Stimulated activated CD8-positive, alpha-beta memory T cell treated with anti-CD3 and anti-CD28 coated beads, Interleukin-2, amount 100 ng/mL, for 1 hour (primary cell): ENCODE measurements around the gene WBP2.

Source experiments
- DNase-seq, 2 donors: peaks; one replicate each; pipeline ENCODE4 v3.0.0-alpha.2; 2020; ENCODE audit warnings: low read depth in 2 of 2

Gene WBP2

DNA sequence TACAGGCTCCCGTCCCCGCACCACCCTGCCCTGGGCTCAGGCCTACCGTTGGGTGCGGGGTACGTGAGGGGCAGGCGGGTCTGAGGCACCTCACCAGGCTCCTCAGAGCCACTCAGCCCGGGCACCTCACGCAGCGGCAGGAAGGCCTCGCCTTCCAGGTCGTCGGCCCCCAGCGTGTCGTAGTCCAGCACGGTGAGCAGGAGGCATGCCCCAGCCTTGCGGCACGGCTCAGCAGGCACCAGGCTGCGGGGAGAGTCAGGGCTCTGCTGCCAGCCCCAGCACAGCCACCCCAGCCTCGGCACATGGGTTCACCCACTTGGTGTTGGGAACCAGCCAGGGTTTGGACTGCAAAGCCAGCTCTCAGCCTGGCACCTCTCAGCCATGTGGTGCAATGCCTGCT is 26.4 kb downstream of the WBP2 start:
- no peak for DNase-seq

DNA sequence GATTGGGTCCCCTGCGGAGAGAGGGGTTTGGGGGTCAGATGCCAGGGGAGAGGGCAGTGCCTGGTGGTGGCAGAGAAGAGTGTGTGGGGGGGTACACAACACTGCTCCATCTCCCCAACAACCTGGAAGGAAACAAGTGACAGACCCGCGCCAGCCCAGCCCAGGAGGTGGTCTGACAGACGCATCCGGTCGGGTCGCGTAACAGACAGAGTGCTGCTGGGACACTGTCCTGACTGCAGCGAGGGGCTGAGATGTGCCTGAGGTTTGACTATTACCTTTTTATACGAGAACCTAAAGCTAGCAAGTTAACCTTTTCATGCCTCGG is 27.1 kb downstream of the WBP2 start:
- no peak for DNase-seq

DNA sequence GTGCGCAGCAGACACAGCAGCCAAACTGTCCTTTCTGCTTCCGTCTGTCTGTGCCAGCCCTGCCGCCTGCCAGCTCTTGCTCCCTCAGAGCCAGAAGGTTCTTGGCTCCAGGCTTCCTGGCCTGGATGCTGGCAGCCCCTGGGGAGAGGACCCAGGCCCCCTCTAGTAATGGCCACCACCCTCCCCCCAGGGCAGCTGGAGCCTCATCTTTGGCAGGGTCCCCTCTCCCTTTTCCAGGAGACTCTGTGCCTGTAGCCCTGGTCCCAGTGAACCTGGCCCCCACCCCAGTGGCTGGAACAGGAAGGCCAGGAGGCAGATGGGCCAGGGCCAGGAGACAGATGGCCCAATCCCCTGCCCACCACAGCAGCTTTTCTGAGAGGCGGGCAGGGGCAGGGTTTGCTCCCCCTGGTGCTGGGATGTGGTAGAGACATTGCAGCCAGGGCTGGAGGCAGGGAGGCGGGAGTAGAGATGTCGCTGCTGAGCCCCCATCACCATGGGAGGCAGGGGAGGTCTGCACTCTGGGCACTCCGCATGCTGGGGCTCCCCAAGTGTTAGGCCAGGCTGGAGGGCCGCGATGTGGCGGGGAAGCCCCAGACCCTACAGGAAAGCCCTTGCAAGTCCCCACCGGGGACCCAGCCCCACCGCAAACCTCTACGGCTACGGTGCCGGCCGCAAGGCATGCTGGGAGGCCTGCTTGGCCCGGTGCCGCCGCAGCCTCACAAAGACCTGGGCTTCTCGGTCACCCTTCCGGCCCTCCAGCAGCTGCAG is 27.6 kb downstream of the WBP2 start:
- DNase-seq: peak in 1 of 2 donors; percentile 40

DNA sequence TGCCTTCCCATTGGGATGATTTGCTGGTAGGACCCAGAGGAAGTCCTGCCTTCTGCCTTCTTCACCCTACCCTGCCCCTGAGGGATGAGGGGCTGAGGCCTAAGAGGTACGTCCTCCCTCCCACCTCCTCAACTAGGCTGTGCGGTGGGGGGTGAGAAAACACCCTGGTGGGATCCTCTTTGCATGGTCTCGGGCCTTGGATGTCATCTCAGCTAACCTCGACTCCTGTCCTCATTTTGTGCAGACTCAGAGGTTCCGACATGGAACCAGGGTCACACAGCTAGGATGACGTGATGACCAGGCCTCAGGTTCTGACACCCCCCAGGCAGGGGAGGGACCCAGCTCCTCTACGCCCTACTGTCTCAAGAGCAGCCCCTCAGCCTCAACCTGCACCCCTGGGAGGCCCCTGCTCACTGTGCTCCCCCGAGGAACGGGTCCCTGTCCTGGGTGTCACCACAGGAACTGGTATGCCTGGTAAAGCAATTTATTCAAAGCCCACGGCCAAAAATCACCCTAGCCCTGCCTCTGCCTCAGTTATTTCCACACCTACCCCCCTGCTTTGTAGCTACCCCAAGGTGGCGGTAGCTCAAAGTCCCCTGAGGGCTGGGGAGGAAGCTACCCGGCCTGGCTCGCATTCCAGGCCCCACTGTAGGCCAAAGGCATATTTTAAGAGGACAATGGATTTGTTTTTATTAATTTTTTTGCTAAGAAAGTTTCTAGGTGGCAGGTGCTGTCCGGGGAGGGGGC is 28.4 kb downstream of the WBP2 start:
- no peak for DNase-seq

DNA sequence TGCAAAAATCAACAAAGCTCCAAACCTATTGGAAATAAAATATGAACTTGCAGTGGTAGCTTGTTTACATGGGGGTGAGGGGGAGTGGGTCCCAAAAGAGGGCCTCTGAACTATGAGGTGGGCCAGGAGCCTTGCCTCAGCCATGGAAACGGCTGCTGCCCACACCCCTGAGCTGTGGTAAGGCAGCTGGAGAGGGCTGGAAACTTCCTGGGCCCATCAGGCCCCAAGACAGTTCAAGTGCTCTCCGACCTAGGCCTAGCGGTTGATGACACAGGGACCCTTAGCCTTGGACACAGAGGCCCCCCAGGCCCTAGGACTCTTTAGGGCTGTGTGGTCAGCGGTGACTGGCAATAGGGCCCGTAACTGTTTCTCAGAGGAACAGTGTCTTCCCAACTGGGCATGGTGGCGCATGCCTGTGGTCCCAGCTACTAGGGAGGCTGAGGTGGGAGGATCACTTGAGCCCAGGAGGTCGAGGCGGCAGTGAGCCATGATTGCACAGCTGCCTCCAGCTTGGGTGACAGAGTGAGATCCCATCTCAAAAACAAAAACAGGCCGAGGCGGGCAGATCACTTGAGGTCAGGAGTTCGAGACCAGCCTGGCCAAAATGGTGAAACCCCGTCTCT is 29.3 kb downstream of the WBP2 start:
- DNase-seq: no peak

DNA sequence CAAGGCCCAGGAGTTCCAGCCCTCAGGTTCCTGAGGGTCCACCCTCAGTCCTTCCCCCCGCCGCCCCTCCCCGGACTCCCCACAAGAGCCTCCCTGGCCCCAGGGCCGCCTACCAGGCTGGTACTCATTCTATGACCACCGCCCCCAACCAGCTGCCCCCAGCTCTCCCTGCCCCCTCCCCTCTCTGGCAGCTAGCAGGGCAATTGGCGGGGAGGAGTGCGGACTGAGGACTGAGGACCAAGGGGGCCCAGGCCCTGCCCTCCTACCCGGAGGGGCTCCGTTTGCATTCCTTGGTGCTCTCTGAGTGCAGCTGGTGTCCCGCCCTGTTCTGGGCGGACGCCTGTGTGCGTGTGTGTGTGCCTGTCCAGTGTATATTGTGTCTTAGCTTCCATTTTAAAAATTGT is 30.0 kb downstream of the WBP2 start:
- no peak for DNase-seq

DNA sequence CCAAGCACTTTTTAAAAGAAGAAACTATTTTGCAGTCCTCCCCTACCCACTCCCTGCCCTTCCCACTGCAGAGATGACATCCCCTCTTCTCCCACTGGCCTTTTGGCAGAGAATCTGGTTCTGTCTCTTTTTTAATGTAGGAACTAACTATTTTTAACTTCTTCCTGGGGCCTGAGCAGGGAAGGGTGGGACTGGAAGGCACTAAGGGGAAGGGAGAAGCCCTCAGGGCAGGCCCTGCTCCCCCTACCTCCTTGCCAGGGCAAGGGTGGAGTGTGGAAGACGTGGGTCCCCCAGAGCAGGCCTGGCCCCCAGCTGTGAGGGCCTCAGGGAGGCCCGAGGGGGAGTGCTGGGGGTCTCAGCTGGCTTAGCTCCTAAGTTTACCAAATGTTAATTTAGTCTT is 30.5 kb downstream of the WBP2 start:
- DNase-seq: no peak

DNA sequence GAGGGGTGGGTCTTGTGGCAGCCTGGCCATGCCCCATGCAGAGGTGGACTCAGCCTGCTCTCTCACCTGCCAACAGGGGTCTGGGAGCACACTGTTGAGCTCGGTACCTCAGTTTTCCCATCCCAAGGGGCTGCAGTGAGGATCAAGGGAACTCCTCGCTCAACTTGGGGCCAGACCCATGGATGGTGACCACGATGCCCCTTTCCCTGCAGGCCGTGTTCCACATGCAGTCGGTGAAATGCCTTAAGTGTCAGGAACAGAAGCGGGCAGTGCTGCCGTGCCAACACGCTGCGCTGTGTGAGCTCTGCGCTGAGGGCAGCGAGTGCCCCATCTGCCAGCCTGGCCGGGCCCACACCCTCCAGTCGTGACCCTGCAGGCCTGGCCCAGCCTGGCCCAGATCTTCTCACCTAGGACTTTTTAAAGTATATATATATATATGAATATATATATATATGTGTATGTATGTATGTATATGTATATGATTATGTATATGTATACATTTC is 31.0 kb downstream of the WBP2 start:
- no peak for DNase-seq

DNA sequence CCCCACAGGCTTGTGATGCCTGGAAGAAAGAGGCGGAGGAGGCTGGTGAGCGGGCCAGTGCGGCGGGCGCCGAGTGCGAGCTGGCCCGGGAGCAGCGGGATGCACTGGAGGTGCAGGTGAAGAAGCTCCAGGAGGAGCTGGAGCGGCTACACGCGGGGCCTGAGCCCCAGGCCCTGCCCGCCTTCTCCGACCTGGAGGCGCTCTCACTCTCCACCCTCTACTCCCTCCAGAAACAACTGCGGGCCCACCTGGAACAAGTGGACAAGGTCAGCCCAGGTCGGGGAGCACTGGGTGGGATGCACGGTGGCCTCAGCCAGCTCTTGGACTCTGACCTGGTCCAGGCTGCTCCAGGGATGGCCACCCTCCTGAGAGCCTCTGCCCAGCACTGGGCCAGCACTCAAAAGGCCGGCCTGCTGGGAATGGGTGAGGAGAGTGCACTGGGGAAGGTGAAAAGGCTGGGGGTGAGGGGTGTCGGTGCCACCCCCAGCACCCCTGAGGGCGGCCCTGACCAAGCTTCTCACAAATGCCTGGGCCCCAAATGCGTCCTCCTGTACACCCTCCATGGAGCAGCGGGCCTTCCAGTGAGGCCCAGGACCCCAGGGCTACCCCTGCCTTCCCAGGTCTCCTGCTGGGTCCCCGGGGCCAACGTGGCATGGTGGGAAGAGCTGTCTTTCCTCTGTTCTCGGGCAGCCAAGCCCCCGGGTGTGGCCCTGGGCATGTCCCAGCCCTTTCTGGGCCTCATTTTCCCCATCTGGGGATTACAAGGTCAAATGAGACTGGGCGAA is 31.7 kb downstream of the WBP2 start:
- DNase-seq: no peak

DNA sequence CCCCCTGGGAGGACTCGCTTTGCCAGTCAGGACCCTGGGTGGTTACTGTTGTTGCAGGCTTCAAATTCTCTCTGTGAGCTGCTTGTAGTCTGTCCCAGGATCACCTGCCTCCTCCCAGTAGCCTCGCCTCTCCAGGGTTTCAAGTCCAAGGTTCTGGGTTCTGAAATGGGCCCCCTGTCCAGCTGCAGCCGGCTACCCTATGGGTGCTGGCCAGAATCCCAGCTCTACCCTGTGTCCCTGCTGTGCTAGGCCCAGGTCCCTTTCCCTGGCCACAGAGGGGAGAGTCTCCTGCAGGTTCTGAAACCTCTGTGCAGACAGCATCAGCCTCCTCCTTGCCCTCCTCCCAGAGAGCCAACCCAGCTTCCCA is 32.4 kb downstream of the WBP2 start:
- no peak for DNase-seq

DNA sequence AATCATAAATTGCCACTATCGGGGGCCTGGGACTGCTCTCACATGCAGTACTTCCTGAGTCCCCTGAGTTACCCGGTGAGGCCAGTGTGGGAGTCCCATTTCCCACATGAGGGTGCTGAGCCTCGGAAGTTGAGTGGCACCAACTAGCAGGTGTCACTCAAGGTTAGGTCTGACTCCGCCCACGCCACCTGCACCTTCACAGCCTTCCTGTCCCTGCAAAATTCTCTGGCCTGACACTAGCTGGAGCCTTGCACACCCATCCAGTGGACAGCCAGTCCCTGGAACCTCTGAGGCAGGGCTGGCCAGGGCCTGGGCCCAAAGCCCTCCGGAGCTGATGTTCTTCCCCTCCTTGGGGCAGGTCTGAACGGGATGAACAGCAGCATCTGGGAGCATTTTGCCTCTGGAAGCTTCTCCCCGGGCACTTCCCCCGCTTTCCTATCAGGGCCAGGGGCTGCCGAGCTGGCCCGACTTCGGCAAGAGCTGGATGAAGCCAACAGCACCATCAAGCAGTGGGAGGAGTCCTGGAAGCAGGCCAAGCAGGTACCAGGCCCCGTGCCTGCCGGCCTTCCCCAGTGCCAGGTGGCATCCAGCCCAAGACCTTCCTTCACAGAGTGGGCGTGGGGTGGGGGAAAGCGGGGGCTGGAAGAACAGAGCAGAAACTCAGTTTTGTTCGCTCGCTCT is 32.9 kb downstream of the WBP2 start:
- no peak for DNase-seq

DNA sequence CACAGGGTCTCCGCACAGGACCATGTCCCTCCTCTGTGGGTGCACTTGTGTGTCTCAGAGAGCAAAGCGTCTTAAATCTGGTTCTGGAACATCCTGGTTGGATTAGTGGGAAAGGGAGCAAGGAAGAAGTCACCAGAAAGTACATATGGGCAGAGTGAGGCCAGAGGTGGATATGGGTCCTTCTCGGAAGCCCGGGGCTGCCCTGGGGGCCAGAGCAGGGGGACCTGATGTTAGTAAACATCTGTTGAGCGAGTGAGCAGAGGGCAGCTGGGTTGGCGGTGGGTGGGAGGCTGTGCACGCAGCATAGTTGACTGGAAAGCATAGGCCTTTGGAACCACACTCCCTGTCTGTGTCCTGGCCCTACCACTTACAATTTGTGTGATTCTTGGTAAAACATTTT is 33.6 kb downstream of the WBP2 start:
- DNase-seq: no peak

DNA sequence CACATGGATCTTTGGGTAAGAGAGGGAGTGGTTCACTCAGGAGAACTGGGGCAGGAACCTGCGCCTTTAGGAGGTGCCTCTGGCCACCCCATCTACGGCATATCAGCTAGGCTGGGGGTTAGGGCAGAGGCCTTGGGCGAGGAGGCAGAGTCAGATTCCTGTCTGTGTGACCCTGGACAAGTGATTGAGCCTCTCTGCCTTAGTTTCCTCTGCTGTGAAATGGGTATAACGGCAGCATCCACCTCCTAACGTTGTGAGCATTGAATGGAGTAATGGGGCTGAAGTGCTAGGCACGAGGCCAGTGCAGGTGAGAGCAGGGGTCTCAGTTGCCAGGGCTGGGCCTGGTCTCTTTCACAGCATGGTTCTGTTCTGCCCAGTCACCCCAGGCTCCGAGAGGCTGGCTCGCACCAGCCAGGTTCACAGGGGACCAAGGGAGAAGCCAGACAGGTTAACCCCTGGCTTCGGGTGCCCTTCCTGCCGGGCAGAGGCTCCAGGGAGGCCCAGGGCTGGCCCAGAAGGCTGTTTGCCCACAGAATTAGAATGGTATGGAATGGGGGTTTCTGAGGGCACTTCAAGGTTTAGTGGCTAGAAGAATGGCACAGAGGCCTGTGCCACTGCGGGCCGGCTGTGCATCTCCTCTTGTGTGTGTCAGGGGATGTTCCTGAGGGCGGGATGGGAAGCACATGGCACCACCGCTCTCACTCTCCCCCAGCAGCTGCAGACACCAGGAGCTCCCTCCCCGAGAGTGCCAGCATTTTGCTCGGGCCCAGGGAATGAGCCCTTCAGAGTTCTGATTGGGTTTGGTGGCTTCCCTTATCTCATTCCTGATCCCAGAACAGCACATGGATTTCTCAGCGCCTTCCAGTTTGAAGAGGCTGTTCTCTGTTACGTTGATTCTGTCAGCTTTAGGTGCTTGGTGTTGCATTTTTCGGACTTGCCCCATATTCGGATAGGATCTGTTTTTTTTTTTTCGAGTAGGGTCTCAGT is 34.7 kb downstream of the WBP2 start:
- DNase-seq: no peak

DNA sequence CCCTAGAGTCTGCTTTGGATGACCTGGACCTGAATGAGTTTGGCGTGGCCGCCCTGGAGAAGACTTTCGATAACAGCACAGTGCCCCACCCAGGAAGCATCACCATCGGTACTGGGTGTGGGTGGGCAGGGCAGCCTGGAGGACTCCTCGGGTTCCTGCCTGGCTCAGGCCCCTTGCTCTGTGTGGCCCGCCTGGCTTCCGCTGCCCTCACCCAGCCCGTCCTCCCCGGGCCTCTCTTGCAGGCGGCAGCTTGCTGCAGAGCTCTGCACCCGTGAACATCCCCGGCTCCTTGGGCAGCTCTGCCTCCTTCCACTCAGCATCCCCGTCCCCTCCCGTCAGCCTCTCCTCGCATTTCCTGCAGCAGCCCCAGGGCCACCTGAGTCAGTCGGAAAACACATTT is 35.5 kb downstream of the WBP2 start:
- no peak for DNase-seq

DNA sequence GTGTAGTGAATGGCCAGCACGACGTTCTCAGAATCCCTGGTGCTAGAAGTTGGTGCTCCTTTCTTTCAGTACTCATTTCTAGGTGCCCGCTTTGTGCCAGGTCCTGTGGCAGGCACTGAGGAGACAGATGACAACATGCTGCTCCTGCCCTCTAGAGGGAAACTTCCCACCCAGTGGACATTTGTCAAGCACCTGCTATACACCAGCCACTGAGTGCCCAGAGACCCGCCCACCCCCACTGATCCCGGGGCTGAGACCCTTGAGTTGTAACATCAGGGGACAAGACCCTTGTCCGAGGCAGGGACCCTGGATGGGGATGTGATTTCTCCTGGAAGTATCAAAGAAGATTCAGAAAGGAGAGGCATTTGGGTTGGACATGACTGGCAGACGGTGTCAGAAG is 36.0 kb downstream of the WBP2 start:
- no peak for DNase-seq

DNA sequence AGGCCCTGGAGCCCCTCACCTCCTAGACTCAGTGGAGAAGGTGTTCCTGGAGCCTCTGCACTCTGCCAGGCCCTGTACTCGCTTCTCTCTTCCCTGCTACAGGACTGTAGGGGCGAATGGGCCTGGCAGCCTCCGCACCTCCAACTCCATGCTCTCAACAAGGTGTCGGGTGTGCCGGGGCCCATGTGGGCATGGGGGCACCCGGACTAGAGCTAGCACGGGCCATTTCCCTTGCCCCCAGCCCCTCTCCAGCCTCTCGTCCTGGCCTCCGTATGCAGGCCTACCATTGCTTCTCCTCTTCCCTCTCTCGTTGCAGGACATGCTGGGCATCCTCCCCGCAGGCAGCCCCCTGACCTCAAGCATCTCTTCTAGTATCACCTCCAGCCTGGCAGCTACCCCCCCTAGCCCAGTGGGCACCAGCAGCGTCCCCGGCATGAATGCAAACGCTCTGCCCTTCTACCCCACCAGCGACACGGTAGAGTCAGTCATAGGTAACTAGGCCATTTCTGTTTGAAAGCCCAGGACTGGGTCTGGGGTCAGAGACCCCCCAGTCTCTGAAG is 36.7 kb downstream of the WBP2 start:
- no peak for DNase-seq

DNA sequence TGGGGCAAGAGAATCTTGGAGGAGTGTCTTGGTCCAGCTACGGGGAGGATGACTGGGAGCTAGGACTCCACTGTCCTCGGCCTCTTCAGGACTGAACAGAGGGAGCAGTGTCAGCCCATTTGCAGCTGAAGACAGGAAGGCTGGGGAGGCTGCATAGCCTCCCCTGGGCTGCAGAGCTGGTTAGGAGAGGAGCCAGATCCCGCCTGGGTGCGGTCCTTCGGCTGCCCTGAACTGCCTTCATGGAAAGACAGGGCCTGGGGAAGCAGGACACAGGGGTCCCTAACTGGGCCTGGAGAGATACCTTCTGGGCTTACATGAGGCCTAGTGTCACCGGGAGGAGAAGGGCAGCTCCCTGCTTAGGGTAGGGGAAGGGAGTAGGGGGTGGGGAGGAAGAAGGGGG is 37.6 kb downstream of the WBP2 start:
- DNase-seq: no peak

DNA sequence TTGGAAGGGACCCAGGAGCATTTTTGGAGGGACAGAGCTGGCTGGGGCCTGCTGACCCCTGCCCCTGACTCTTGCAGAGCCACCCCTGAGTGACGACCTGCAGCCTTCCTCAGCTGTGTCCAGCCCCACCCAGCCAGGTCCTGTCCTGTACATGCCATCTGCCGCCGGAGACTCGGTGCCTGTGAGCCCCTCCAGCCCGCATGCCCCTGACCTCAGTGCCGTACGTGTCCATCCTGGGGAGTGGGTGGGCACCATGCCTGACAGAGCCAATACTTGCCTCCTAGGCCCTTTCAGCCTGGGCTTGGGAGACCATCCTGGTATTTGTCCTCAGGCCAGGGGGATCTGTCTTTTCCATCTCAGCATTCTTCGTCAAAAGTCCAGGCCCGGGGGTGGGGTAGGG is 38.4 kb downstream of the WBP2 start:
- DNase-seq: no peak

DNA sequence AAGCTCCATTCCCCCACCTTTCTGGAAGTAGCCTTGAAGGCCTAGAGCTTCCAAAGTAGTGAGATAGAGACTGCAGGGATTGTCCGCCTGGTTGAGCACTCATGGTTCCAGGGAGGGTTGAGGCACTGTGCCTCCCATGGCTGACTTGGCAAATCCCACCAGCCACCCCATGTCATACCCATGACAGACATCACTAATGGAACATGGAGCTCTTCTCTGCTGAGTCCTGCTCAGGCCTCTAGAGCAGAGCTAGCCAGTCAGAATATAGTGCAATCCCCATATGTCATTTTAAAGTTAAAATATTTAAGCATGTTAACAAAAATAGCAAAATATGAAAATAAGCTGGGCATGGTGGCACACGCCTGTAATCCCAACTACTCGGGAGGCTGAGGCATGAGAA is 39.7 kb downstream of the WBP2 start:
- DNase-seq: no peak

DNA sequence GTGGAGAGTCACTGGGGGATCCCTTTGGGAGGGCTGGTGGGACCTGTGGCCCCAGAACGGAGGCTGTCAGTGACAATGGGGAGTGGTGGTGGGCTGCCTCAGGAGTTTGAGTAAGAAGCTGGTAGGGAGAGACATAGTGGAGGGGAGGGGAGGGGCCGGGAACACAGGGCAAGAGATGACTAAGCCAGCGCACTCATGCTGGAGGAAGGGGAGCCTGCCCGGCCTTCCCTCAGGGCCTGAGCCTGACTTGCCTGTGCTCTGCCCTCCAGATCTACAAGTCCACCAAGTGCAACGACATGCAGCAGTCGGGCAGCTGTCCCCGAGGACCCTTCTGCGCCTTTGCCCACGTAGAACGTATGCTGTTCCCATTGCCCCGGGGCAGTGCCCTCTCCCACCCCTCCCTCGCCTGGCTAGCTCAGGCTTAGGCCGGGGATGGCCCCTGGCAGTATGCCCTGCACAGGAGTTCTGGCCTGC is 40.2 kb downstream of the WBP2 start:
- no peak for DNase-seq
